GM23248 (cell line): Measurements from ENCODE around the gene NFILZ. TPM values are rescaled to one million over a fixed set of nuclear protein-coding genes. Genes with fewer than 3 reads are reported as not detected.

Experiments
- DNase-seq: peaks from one replicate; pipeline ENCODE4 v3.0.0-alpha.2; 2015
- H2AFZ ChIP-seq: fragments of 200-600 bp; sonication (generic); 2 replicates; pipeline ENCODE4 v1.6.1; 2016; ENCODE audit warnings: antibody characterized with exemption
- H3F3A ChIP-seq: fragments of 200-600 bp; sonication (generic); 2 replicates; pipeline ENCODE4 v1.6.1; 2016; ENCODE audit warnings: mild to moderate bottlenecking, antibody characterized with exemption, mixed run types; ENCODE audit not compliant: insufficient read depth
- H3K27ac ChIP-seq: fragments of 200-600 bp; sonication (generic); 2 replicates; pipeline ENCODE4 v1.5.1; 2016; ENCODE audit warnings: mild to moderate bottlenecking
- H3K27me3 ChIP-seq: fragments of 200-600 bp; sonication (generic); replicated peaks from 2 replicates; pipeline ENCODE4 v1.6.1; 2016; ENCODE audit warnings: mild to moderate bottlenecking; ENCODE audit not compliant: insufficient read depth
- H3K36me3 ChIP-seq: fragments of 200-600 bp; sonication (generic); 2 replicates; pipeline ENCODE4 v1.6.1; 2016; ENCODE audit warnings: low read depth, mild to moderate bottlenecking
- H3K4me1 ChIP-seq: fragments of 200-600 bp; sonication (generic); 2 replicates; pipeline ENCODE4 v1.6.1; 2016; ENCODE audit warnings: mild to moderate bottlenecking; ENCODE audit not compliant: insufficient read depth
- H3K4me2 ChIP-seq: fragments of 200-600 bp; sonication (generic); one replicate; pipeline ENCODE4 v1.6.1; 2016; ENCODE audit warnings: mild to moderate bottlenecking; ENCODE audit not compliant: unreplicated experiment
- H3K4me3 ChIP-seq: fragments of 200-600 bp; sonication (generic); 2 replicates; pipeline ENCODE4 v1.5.1; 2016; ENCODE audit warnings: mild to moderate bottlenecking
- H3K79me2 ChIP-seq: fragments of 200-600 bp; sonication (generic); 2 replicates; pipeline ENCODE4 v1.6.1; 2016; ENCODE audit warnings: mild to moderate bottlenecking; ENCODE audit not compliant: insufficient read depth
- H3K9ac ChIP-seq: fragments of 200-600 bp; sonication (generic); 2 replicates; pipeline ENCODE4 v1.6.1; 2016; ENCODE audit warnings: mild to moderate bottlenecking
- H3K9me2 ChIP-seq: fragments of 200-600 bp; sonication (generic); 2 replicates; pipeline ENCODE4 v1.6.1; 2016; ENCODE audit warnings: mixed run types, mild to moderate bottlenecking, moderate library complexity; ENCODE audit not compliant: insufficient read depth
- H3K9me3 ChIP-seq: fragments of 200-600 bp; sonication (generic); one replicate; pipeline ENCODE4 v1.6.1; 2017; ENCODE audit warnings: low read depth
- H4K20me1 ChIP-seq: fragments of 200-600 bp; sonication (generic); 2 replicates; pipeline ENCODE4 v1.6.0; 2016; ENCODE audit not compliant: insufficient read depth
- EZH2 ChIP-seq: fragments of 200-600 bp; sonication (generic); IDR thresholded peaks from 2 replicates; pipeline ENCODE4 v1.6.1; 2018; ENCODE audit warnings: antibody characterized with exemption, mild to moderate bottlenecking; ENCODE audit not compliant: insufficient read depth, poor library complexity, severe bottlenecking
- EZH2phosphoT487 ChIP-seq: fragments of 200-600 bp; sonication (generic); IDR thresholded peaks from 2 replicates; pipeline ENCODE4 v1.6.1; 2018; ENCODE audit warnings: antibody characterized with exemption, moderate library complexity, mild to moderate bottlenecking, low read depth; ENCODE audit not compliant: insufficient read depth
- WGBS, 2 experiments: methylation state at CpG; one replicate each; pipeline ENCODE4 v1.1.6; 2015 to 2017; ENCODE audit warnings: low lambda C conversion rate in 2 of 2, low coverage in 1 of 2; ENCODE audit errors: missing lambda C conversion rate in 2 of 2; 5-methylcytosine and 5-hydroxymethylcytosine counted together
- in situ Hi-C: fragments of 300-500 bp; cut with MboI; formaldehyde crosslinking; loops from 2 replicates; pipeline ENCODE4 v1.15.0; 2020
- polyA plus RNA-seq: library from polyadenylated mRNA; unstranded; fragments of >200 nt; fragmentation: Nextera tagmentation; extraction: Ambion mirVana; gene quantifications from 2 replicates; pipeline ENCODE4 v1.2.1, GENCODE V29; 2016
- total RNA-seq: library from RNA; depleted of rRNA; stranded (reverse); fragments of >200 nt; shearing (Covaris generic); gene quantifications from 2 replicates; pipeline ENCODE4 v1.2.3, GENCODE V29; 2014

The NFILZ gene
- total and polyA plus RNA-seq, 2 experiments from 2014 or later: not detected

- Histone ChIP-seq H3K27ac (peak within 1 kb of the TSS; percentile 70), H3K4me3 (peak within 1 kb of the TSS; percentile 76), H3K9me2 (no peaks in the 10 kb centered on the region), H2AFZ (peak within 1 kb of the TSS; percentile 98), H3K9ac (peak within 1 kb of the TSS; percentile 92), H3K27me3 (no peaks in the 10 kb centered on the region), H3K36me3 (no peaks in the 10 kb centered on the region), H3K9me3 (no peaks in the 10 kb centered on the region), H4K20me1 (no peaks in the 10 kb centered on the region), H3F3A (peaks cover 13% of the 10 kb centered on the region; the same call in 1 of the 2 replicates), H3K4me1 (peaks cover 16% of the 10 kb centered on the region), H3K4me2 (peak within 1 kb of the TSS; percentile 99), H3K79me2 (no peaks in the 10 kb centered on the region)
- TF ChIP-seq EZH2 (no peak), EZH2phosphoT487 (no peak)
- DNase-seq: peak; percentile 62
- WGBS, 2 experiments: 0 to 1% methylated on average over 23 to 57 of the region's 74 CpGs
- in situ Hi-C loops: no loop called here
Measured at GRCh38 chr19:8610041-8610935, 20.1 kb upstream of the NFILZ start, which contains the start of gene ADAMTS10. Gene ADAMTS10, minus strand, starts transcription at chr19:8610715. Its CDS starts 5,005 bp downstream, at chr19:8605710.

GRCh38 chr19:8610936-8611300 lies 19.5 kb upstream of the NFILZ start:
- H3K36me3 ChIP-seq: no peaks in the 10 kb centered on the region
- H3K27ac ChIP-seq: no peak overlapping the region
- no peaks in the 10 kb centered on the region for H3K9me3 ChIP-seq
- H3K4me3 ChIP-seq: peak overlapping the region; percentile 76
- in situ Hi-C loops: no loop called here
- peak overlapping the region; percentile 98 for H2AFZ ChIP-seq
- no peaks in the 10 kb centered on the region for H4K20me1 ChIP-seq
- H3K79me2 ChIP-seq: no peaks in the 10 kb centered on the region
- 6% methylated on average over 9 of the region's 9 CpGs; no CpG with 5 or more reads in 1 of the 2 experiments for WGBS, 2 experiments
- H3K4me2 ChIP-seq: peak overlapping the region; percentile 99
- DNase-seq: no peak
- TF ChIP-seq EZH2phosphoT487 (no peak), EZH2 (no peak)
- H3K27me3 ChIP-seq: no peaks in the 10 kb centered on the region
- H3K9ac ChIP-seq: peak overlapping the region; percentile 92
- peaks cover 13% of the 10 kb centered on the region; the same call in 1 of the 2 replicates for H3F3A ChIP-seq
- H3K4me1 ChIP-seq: peaks cover 16% of the 10 kb centered on the region
- no peaks in the 10 kb centered on the region for H3K9me2 ChIP-seq

- H3K36me3 ChIP-seq: no peaks in the 10 kb centered on the region
- in situ Hi-C loops: no loop called here
- DNase-seq: peak; percentile 25
- no peaks in the 10 kb centered on the region for H3K79me2 ChIP-seq
- no peaks in the 10 kb centered on the region for H3K9me2 ChIP-seq
- no peak for TF ChIP-seq EZH2
- no peak for TF ChIP-seq EZH2phosphoT487
- H2AFZ ChIP-seq: no peak overlapping the region
- H3K9ac ChIP-seq: no peak overlapping the region
- WGBS, 2 experiments: 9 to 14% methylated on average over 15 to 18 of the region's 18 CpGs
- 0 out of 2 replicates have a peak overlapping the region, but pooled peaks have one; percentile 9 for H3K27ac ChIP-seq
- H3K27me3 ChIP-seq: no peaks in the 10 kb centered on the region
- H4K20me1 ChIP-seq: no peaks in the 10 kb centered on the region
- no peaks in the 10 kb centered on the region for H3K9me3 ChIP-seq
- H3K4me1 ChIP-seq: peaks cover 16% of the 10 kb centered on the region
- H3K4me2 ChIP-seq: no peak overlapping the region
- no peak overlapping the region for H3K4me3 ChIP-seq
- H3F3A ChIP-seq: peaks cover 13% of the 10 kb centered on the region; the same call in 1 of the 2 replicates
Measured at GRCh38 chr19:8611391-8611876, 19.0 kb upstream of the NFILZ start.

GRCh38 chr19:8611877-8612806 lies 18.3 kb upstream of the NFILZ start:
- Histone ChIP-seq H3F3A (peaks cover 13% of the 10 kb centered on the region; the same call in 1 of the 2 replicates), H3K9me3 (no peaks in the 10 kb centered on the region), H3K4me3 (no peak overlapping the region), H3K79me2 (no peaks in the 10 kb centered on the region), H3K9ac (no peak overlapping the region), H3K27me3 (no peaks in the 10 kb centered on the region), H3K36me3 (no peaks in the 10 kb centered on the region), H4K20me1 (no peaks in the 10 kb centered on the region), H2AFZ (no peak overlapping the region), H3K9me2 (no peaks in the 10 kb centered on the region), H3K4me2 (no peak overlapping the region), H3K4me1 (peaks cover 11% of the 10 kb centered on the region), H3K27ac (0 out of 2 replicates have a peak overlapping the region, but pooled peaks have one; percentile 9)
- WGBS, 2 experiments: 31 to 32% methylated on average over 12 of the region's 12 CpGs
- TF ChIP-seq EZH2phosphoT487 (no peak), EZH2 (no peak)
- peak; percentile 74 for DNase-seq
- in situ Hi-C loops: no loop called here
